HG02642 (cell line): ENCODE data around the gene PRR5L.

Source experiments
- ATAC-seq: cut with Tn5 transposase; IDR thresholded peaks from one replicate; pipeline ENCODE4 v1.9.1; 2021; ENCODE audit warnings: mild to moderate bottlenecking; ENCODE audit not compliant: unreplicated experiment, poor library complexity

PRR5L gene

GRCh38 chr11:36421546-36422155, 125.6 kb downstream of the PRR5L start:
- ATAC-seq = no peak

GRCh38 chr11:36425561-36426081, 129.5 kb downstream of the PRR5L start:
- no peak for ATAC-seq

GRCh38 chr11:36426226-36426848, 130.2 kb downstream of the PRR5L start:
- ATAC-seq = no peak

GRCh38 chr11:36427079-36427478, 131.0 kb downstream of the PRR5L start:
- no peak for ATAC-seq

- ATAC-seq = no peak
Observed at GRCh38 chr11:36427876-36428275, 131.8 kb downstream of the PRR5L start.

GRCh38 chr11:36431429-36432092, 135.5 kb downstream of the PRR5L start:
- no peak for ATAC-seq

- no peak for ATAC-seq
Observed at GRCh38 chr11:36432093-36432469, 136.0 kb downstream of the PRR5L start.

- no peak for ATAC-seq
Observed at GRCh38 chr11:36432738-36433137, 136.7 kb downstream of the PRR5L start.

GRCh38 chr11:36436064-36436463, 140.0 kb downstream of the PRR5L start:
- no peak for ATAC-seq

- no peak for ATAC-seq
Observed at GRCh38 chr11:36436589-36436988, 140.5 kb downstream of the PRR5L start.

- no peak for ATAC-seq
Observed at GRCh38 chr11:36437413-36437812, 141.3 kb downstream of the PRR5L start.

GRCh38 chr11:36438126-36438525, 142.0 kb downstream of the PRR5L start:
- ATAC-seq = no peak

GRCh38 chr11:36441610-36442208, 145.6 kb downstream of the PRR5L start:
- ATAC-seq = peak; percentile 94

GRCh38 chr11:36443661-36444060, 147.6 kb downstream of the PRR5L start:
- no peak for ATAC-seq

- ATAC-seq = no peak
Observed at GRCh38 chr11:36446135-36446534, 150.0 kb downstream of the PRR5L start.

GRCh38 chr11:36447514-36447913, 151.4 kb downstream of the PRR5L start:
- no peak for ATAC-seq

- ATAC-seq = no peak
Observed at GRCh38 chr11:36447947-36448346, 151.9 kb downstream of the PRR5L start.

- peak; percentile 8 for ATAC-seq
Observed at GRCh38 chr11:36449561-36450096, 153.5 kb downstream of the PRR5L start.

GRCh38 chr11:36450110-36450572, 154.1 kb downstream of the PRR5L start:
- peak; percentile 54 for ATAC-seq

GRCh38 chr11:36451045-36451444, 155.0 kb downstream of the PRR5L start:
- no peak for ATAC-seq

- no peak for ATAC-seq
Observed at GRCh38 chr11:36451681-36452080, 155.6 kb downstream of the PRR5L start.
